Left lung (tissue), 10 donors: ENCODE results near the gene HGS. TPM values are rescaled to one million over a fixed set of nuclear protein-coding genes. Genes with fewer than 3 reads are reported as not detected.
A peak's percentile ranks its signal among the peaks of the same experiment; 100 is the strongest.

Source experiments
- ATAC-seq: fragments of 200-7000 bp; cut with Tn5 transposase; one replicate; pipeline ENCODE4 v1.9.1; 2020; ENCODE audit warnings: moderate library complexity
- DNase-seq, 4 donors: peaks; one replicate each; pipeline ENCODE4 v3.0.0-alpha.2; 2013 to 2020
- H3K27ac ChIP-seq, 2 donors: fragments of 200-600 bp; sonication (generic) in 1 of 2; one replicate each; pipeline versions ENCODE4 v1.5.0 to v1.8.0; 2020 to 2021
- H3K27me3 ChIP-seq, 2 donors: fragments of 200-600 bp; sonication (generic) in 1 of 2; one replicate each; pipeline versions ENCODE4 v1.5.0 to v1.8.0; 2020 to 2021
- H3K36me3 ChIP-seq, 2 donors: fragments of 200-600 bp; sonication (generic) in 1 of 2; one replicate each; pipeline versions ENCODE4 v1.5.0 to v1.8.0; 2020 to 2021
- H3K4me1 ChIP-seq, 2 donors: fragments of 200-600 bp; one replicate each; pipeline ENCODE4 v1.8.0; 2021
- H3K4me3 ChIP-seq, 2 donors: fragments of 200-600 bp; sonication (generic) in 1 of 2; one replicate each; pipeline versions ENCODE4 v1.5.0 to v1.8.0; 2020 to 2021; ENCODE audit warnings: mild to moderate bottlenecking in 1 of 2
- H3K9me3 ChIP-seq, 2 donors: fragments of 200-600 bp; sonication (generic) in 1 of 2; one replicate each; pipeline versions ENCODE4 v1.5.0 to v1.8.0; 2020 to 2021
- CTCF ChIP-seq, 2 donors: fragments of 200-600 bp; sonication (generic) in 1 of 2; IDR thresholded peaks; one replicate each; pipeline versions ENCODE4 v1.5.0 to v1.8.0; 2021; ENCODE audit warnings: antibody characterized with exemption in 2 of 2
- intact Hi-C, 2 donors: fragments of 100-400 bp; cut with DNase I; formaldehyde crosslinking; loops; one replicate each; pipeline versions ENCODE4 v1.11.2 to v1.14.2; 2022
- polyA plus RNA-seq, 6 donors: library from polyadenylated mRNA; unstranded; fragments of 120-200 nt; gene quantifications; one replicate each; pipeline ENCODE4 v1.2.1, GENCODE V29; 2013; ENCODE audit not compliant: insufficient read length in 6 of 6
- total RNA-seq, 2 donors: library from RNA; stranded (reverse); fragmentation: NEBNext Ultra II Directional; extraction: Animal tissue kit (Norgen Biotek cat#: 25700); gene quantifications; one replicate each; pipeline ENCODE4 v1.2.1, GENCODE V29; 2021
- donor health status: DM: no; HTN: yes; CAD: no.
- donor health status: DM: no; HTN: no; CAD: no.

The HGS gene
- total and polyA plus RNA-seq, 8 donors = 72.9 to 123 (median 88.2) TPM

- no peaks in the 10 kb centered on the region for H3K4me1 ChIP-seq
- intact Hi-C loops = no loop called here
- H3K27ac ChIP-seq = no peak overlapping the region
- TF ChIP-seq CTCF (IDR thresholded peaks at IDR 0.05) = no peak
- H3K9me3 ChIP-seq = no peaks in the 10 kb centered on the region
- H3K36me3 ChIP-seq = peaks cover 0 to 100% of the 10 kb centered on the region in 2 donors
- ATAC-seq (no peak), DNase-seq (no peak)
- H3K4me3 ChIP-seq = no peak overlapping the region
- no peaks in the 10 kb centered on the region for H3K27me3 ChIP-seq
These were observed 11.0 kb downstream of the HGS start for GRCh38 chr17:81694810-81695209.

GRCh38 chr17:81695211-81695610, 11.4 kb downstream of the HGS start:
- Histone ChIP-seq H3K36me3 (peaks cover 0 to 100% of the 10 kb centered on the region in 2 donors), H3K9me3 (no peaks in the 10 kb centered on the region), H3K4me1 (no peaks in the 10 kb centered on the region), H3K27me3 (no peaks in the 10 kb centered on the region), H3K4me3 (no peak overlapping the region), H3K27ac (no peak overlapping the region)
- intact Hi-C loops = no loop called here
- TF ChIP-seq CTCF (IDR thresholded peaks at IDR 0.05) = no peak
- DNase-seq = no peak
- no peak for ATAC-seq

- no peak for ATAC-seq
These were observed 12.0 kb downstream of the HGS start for GRCh38 chr17:81695801-81696200.

GRCh38 chr17:81696218-81696941, 12.6 kb downstream of the HGS start:
- peaks cover 0 to 9% of the 10 kb centered on the region in 2 donors for H3K4me1 ChIP-seq
- no peak for TF ChIP-seq CTCF (IDR thresholded peaks at IDR 0.05)
- H3K36me3 ChIP-seq = peaks cover 0 to 100% of the 10 kb centered on the region in 2 donors
- H3K27me3 ChIP-seq = no peaks in the 10 kb centered on the region
- H3K27ac ChIP-seq = no peak overlapping the region
- DNase-seq (peak in 1 of 4 donors; percentile 63), ATAC-seq (no peak)
- no peaks in the 10 kb centered on the region for H3K9me3 ChIP-seq
- H3K4me3 ChIP-seq = no peak overlapping the region
- intact Hi-C loops = no loop called here

More at GRCh38 chr17:81695801-81696200, 12.0 kb downstream of the HGS start:
- H3K36me3 ChIP-seq = peaks cover 0 to 100% of the 10 kb centered on the region in 2 donors
- no peaks in the 10 kb centered on the region for H3K27me3 ChIP-seq
- no peaks in the 10 kb centered on the region for H3K9me3 ChIP-seq
- no peak overlapping the region for H3K4me3 ChIP-seq
- TF ChIP-seq CTCF (IDR thresholded peaks at IDR 0.05) = no peak
- no peak for DNase-seq
- intact Hi-C loops = no loop called here
- no peak overlapping the region for H3K27ac ChIP-seq
- peaks cover 0 to 3% of the 10 kb centered on the region in 2 donors for H3K4me1 ChIP-seq

GRCh38 chr17:81697261-81698044, 13.6 kb downstream of the HGS start:
- H3K36me3 ChIP-seq = peaks cover 0 to 96% of the 10 kb centered on the region in 2 donors
- no peaks in the 10 kb centered on the region for H3K9me3 ChIP-seq
- intact Hi-C loops = no loop called here
- no peak for DNase-seq
- no peak overlapping the region for H3K27ac ChIP-seq
- TF ChIP-seq CTCF (IDR thresholded peaks at IDR 0.05) = no peak
- ATAC-seq = no peak
- H3K27me3 ChIP-seq = no peaks in the 10 kb centered on the region
- no peak overlapping the region for H3K4me3 ChIP-seq
- H3K4me1 ChIP-seq = peaks cover 11 to 20% of the 10 kb centered on the region in 2 donors
